ENCODE data around the gene RAB3A.
"Not testable (repeated sequence)": the region's sequence is repeated elsewhere in the genome, so short reads cannot be mapped to it uniquely, and the experiment has no call there.

The RAB3A gene

DNA sequence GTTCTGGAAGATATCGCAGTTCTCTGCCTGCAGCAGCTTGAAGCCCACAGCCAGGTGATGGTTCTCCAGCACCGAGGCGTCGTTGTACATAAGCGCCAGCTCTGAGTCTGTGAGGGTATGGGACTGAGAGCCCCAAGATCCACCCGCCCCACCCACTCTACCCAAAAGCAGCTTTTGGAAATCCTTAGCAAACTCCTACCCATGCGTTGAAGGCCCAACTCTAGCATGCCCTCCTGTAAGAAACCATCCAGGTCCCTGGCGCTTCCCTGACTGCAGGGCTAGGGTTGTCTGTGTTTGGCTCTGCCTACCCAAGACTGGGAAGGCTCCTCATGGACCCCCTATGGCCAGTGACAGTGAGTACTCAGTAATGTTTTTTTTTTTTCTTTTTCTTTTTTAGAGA, 12.9 kb upstream of the RAB3A start:
- Histone ChIP-seq H3K4me1 (ENCODE audit: insufficient read depth, low read length) (no peaks in the 10 kb centered on the region), H3K9ac (ENCODE audit: low read depth, low read length) (no peak overlapping the region), H3K36me3 (ENCODE audit: insufficient read depth, low read length) (no peaks in the 10 kb centered on the region), H3K9me3 (ENCODE audit: control insufficient read depth, insufficient read depth, low read length) (no peaks in the 10 kb centered on the region)

DNA sequence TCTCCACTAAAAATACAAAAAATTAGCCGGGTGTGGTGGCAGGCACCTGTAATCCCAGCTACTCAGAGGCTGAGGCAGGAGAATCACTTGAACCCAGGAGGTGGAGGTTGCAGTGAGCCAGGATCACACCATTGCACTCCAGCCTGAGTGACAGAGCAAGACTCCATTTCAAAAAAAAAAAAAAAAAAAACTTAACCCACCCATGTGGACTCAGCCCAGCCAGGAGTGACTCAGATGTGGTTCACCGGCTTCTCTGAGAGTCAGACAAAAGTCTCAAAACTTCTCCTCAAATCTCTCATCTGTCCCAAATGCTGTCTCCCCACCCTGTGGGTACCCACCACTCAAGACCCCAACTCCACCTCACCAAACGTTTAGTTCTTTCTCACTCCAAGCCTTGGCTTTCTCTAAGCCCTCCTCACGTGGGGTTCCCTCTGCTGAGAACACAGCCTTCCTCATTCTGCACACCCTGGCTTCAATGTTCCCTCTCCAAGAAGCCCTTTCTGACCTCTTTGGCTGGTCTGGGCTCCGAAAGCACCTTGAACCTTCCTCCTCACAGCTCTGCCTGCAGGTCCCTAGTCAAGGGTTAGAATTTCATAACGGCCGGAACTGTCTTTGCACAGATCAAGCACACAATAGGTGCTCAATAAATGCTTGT, 11.1 kb upstream of the RAB3A start:
- Histone ChIP-seq H3K9ac (ENCODE audit: low read depth, low read length) (no peak overlapping the region), H3K9me3 (ENCODE audit: control insufficient read depth, insufficient read depth, low read length) (no peaks in the 10 kb centered on the region), H3K4me1 (ENCODE audit: insufficient read depth, low read length) (no peaks in the 10 kb centered on the region), H3K36me3 (ENCODE audit: insufficient read depth, low read length) (no peaks in the 10 kb centered on the region)

DNA sequence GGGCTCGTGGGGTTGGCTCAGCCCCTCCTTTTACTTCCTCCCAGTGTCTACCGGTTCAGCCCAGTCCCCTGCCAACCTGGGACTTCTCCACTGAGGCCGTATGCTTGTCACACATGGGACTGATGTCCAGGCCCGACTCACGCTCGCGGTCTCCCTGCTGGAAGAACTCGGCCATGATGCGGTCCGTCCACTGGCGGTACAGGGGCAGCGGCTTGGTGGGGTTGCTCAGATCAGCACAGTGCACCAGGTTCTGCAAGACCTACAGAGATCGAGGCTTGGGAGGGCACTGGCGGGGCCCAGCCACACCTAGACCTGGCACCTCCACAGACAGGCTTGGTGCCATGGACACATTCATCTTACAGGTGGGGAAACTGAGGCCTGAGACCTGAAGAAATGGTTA, 7.8 kb upstream of the RAB3A start:
- Histone ChIP-seq H3K9me3 (ENCODE audit: control insufficient read depth, insufficient read depth, low read length) (no peaks in the 10 kb centered on the region), H3K36me3 (ENCODE audit: insufficient read depth, low read length) (no peaks in the 10 kb centered on the region), H3K4me1 (ENCODE audit: insufficient read depth, low read length) (no peaks in the 10 kb centered on the region), H3K9ac (ENCODE audit: low read depth, low read length) (no peak overlapping the region)

DNA sequence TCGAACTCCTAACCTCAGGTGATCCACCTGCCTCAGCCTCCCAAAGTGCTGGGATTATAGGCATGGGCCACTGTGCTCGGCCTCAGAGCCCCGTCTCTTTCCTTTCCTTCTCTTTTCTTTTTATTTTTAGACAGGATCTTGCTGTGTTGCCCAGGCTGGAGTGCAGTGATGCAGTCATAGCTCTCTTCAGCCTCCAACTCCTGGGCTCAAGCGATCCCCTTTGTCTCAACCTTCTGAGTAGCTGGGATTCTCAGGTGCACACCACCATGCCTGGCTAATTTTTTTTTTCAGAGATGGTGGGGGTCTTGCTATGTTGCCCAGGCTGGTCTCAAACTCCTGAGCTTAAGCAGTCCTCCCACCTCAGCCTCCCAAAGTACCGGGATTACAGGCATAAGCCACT, 6.1 kb upstream of the RAB3A start:
- H3K4me1 ChIP-seq (ENCODE audit: insufficient read depth, low read length); H3K9me3 ChIP-seq (ENCODE audit: control insufficient read depth, insufficient read depth, low read length); H3K36me3 ChIP-seq (ENCODE audit: insufficient read depth, low read length); H3K9ac ChIP-seq (ENCODE audit: low read depth, low read length): not testable (repeated sequence)

DNA sequence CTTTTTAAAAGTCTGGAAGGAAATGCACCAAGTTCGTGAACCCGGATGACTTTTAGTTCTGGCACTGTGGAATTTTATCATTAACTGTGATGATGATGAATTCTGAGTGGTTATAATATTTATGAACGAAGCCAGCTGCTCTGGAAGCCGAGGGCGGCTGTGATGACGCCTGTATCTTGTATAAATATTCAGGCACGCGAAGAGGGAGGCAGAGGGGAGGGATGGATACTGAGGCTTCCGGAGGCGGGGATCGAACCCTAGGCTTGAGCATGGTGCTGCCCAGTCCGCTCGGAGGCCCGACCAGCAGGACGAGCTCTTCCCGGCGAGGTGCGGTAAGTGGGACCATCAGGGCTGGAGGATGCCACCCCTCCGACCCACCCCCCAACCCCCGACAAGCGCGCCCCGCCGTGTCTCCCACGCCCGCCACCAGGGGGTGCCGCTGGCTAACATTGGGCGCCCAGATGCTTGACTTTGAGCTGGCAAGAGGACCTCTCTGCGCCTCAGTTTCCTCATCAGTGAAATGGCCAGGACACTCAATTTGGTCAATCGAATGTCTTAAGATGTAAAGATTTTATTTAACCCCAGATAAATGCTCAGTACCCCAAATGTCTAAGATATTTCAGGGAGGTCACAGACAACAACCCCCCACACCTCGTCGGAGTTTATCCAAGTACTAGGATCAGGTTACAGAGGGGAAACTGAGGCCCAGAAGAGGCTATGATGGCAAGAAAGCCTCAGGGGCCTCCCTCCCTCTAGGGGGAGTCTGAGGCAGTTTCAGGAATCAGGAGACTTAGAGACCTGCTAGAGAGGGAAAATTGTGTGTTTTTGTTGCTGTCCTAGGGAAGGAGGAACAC, 4.5 kb upstream of the RAB3A start:
- no peaks in the 10 kb centered on the region; the same call in 1 of the 2 replicates for H3K4me1 ChIP-seq (ENCODE audit: insufficient read depth, low read length)
- H3K36me3 ChIP-seq (ENCODE audit: insufficient read depth, low read length), result no peaks in the 10 kb centered on the region
- no peaks in the 10 kb centered on the region for H3K9me3 ChIP-seq (ENCODE audit: control insufficient read depth, insufficient read depth, low read length)
- H3K9ac ChIP-seq (ENCODE audit: low read depth, low read length), result peak overlapping the region; percentile 15; the same call in 1 of the 2 replicates

- Histone ChIP-seq H3K9ac (ENCODE audit: low read depth, low read length) (peak overlapping the region; percentile 78), H3K36me3 (ENCODE audit: insufficient read depth, low read length) (no peaks in the 10 kb centered on the region), H3K4me1 (ENCODE audit: insufficient read depth, low read length) (no peaks in the 10 kb centered on the region; the same call in 1 of the 2 replicates), H3K9me3 (ENCODE audit: control insufficient read depth, insufficient read depth, low read length) (no peaks in the 10 kb centered on the region)
Measured at GRCh38 chr19:18206018-18206417, 2.2 kb upstream of the RAB3A start.

DNA sequence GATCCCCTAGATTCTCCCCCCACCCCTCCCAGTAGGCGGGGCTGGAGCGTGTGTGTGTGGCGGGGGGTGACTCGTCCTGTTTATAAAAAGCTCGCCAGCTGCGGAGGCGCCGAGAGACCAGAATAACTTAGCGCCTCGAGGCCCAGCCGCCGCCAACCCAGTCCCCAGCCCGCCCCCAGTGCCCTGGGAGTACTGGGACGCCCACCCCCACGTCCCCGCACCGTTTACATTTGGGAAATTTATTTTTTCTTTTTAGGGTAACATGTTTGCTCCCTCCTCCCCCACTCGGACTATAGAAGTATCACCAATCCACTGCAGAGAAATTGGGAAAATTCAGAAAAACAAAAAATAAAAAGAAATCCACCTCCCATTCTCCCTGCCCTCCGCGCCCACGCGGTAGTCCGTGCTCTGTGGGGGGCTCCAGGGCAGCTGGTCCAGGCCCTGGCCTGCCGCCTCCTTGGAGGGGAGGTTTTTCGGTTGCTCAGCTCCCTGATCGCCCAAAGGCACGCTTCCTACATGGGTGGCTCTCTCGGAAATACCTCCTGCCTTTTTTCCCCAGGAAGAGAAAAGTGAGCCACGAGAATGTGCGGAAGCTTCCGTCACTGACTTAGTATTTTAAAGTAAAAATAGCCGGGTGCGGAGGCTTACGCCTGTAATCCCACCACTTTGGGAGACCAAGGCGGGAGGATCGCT, 1.5 kb upstream of the RAB3A start:
- no peaks in the 10 kb centered on the region for H3K36me3 ChIP-seq (ENCODE audit: insufficient read depth, low read length)
- H3K9ac ChIP-seq (ENCODE audit: low read depth, low read length), result peak overlapping the region; percentile 78
- no peaks in the 10 kb centered on the region for H3K9me3 ChIP-seq (ENCODE audit: control insufficient read depth, insufficient read depth, low read length)
- H3K4me1 ChIP-seq (ENCODE audit: insufficient read depth, low read length), result no peaks in the 10 kb centered on the region; the same call in 1 of the 2 replicates

DNA sequence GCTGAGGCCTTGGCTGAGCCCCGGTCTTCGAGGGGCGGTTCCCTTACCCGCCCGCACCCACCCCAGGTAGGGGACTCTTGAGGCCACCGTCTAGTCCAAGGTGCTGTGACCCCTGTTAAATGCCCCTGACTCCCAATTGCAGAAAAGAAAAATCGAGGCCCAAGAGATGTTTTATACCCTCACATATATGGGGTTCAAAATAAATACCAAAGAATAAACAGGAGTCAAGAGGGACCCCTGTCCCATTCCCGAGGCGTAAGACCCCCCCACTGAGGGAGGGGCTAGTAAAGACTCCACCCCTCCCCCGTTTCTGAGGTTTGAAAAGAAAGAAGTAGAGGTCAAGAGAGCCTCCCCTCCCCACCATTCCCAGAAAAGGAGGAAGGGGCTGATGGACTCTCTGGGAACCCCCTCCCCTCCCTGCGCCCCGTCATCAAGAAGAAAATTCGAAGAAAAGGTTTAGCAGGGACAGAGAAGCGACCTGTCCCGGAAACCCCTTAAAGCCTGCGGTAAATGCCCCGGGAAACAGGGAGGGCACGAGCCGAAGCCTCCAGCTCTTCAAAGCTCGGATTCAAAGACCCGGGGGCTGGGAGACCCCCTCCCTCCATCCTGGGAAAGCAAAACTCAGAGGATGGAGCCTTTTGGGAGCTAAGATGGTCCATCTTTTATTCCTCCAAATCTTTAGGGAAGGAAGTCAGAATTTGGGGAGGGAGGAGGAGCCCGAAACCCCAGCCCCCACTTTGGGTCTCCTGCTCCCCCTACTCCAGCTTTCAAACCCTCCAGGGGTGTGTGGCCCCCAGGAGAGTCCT, 755 bp upstream of the RAB3A start:
- Histone ChIP-seq H3K4me1 (ENCODE audit: insufficient read depth, low read length) (no peaks in the 10 kb centered on the region; the same call in 1 of the 2 replicates), H3K36me3 (ENCODE audit: insufficient read depth, low read length) (no peaks in the 10 kb centered on the region), H3K9me3 (ENCODE audit: control insufficient read depth, insufficient read depth, low read length) (no peaks in the 10 kb centered on the region), H3K9ac (ENCODE audit: low read depth, low read length) (peak overlapping the region; percentile 78)

DNA sequence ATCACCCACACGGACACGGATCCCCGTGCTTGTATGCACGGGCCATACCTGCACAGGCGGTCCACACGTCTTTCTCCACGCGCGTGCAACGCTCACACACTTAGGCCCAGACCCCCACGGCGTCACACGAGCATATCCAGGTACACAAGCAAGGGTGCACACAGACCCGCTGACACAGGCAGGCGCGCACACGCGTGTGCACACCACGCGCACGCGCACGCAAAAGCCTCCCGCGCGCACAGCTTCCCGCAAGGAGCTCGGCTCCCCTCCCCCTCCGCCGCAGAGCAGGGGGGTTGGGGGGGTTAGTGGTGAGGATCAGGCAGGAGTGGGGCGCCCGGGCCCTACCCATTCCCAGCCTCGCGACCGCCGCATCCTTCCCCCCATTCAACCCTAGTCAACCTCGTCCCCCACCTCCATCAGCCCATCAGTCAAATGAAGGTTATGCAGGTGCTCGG, 407 bp downstream of the RAB3A start:
- H3K9ac ChIP-seq (ENCODE audit: low read depth, low read length), result peak overlapping the region; percentile 89
- H3K4me1 ChIP-seq (ENCODE audit: insufficient read depth, low read length), result no peaks in the 10 kb centered on the region; the same call in 1 of the 2 replicates
- no peaks in the 10 kb centered on the region for H3K9me3 ChIP-seq (ENCODE audit: control insufficient read depth, insufficient read depth, low read length)
- no peaks in the 10 kb centered on the region for H3K36me3 ChIP-seq (ENCODE audit: insufficient read depth, low read length)

DNA sequence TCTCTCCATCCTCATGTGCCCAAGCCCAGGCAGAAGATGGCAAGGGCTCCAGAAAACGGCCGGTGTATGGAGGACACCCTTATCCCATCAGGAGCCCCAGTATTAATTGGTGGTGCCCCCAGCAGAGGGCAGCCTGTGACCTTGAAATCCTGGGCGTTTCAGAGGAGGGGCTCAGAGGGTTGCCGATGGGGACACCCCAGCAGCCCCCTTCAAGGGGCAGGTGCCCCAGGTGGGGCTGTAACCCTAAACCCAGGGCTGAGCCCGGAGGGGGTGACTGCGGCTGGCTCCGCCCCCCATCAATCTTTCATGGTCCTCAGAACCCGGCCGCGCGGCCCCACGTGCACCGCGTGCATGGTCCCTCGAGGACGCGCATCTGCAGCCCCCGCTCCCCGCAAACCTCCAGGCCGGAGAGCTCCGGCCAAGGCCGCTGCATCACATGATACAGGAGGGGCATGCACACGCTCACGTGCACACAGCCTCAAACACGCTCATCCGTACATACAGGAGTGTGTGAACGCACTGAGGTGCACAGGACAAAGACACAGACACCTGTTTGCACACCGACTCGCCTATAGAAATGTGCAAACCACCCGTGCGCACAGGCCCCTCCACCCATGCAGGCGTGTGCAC, 949 bp downstream of the RAB3A start:
- Histone ChIP-seq H3K36me3 (ENCODE audit: insufficient read depth, low read length) (no peaks in the 10 kb centered on the region; the same call in 1 of the 2 replicates), H3K9ac (ENCODE audit: low read depth, low read length) (peak overlapping the region; percentile 89), H3K4me1 (ENCODE audit: insufficient read depth, low read length) (no peaks in the 10 kb centered on the region; the same call in 1 of the 2 replicates), H3K9me3 (ENCODE audit: control insufficient read depth, insufficient read depth, low read length) (no peaks in the 10 kb centered on the region)

- no peaks in the 10 kb centered on the region for H3K9me3 ChIP-seq (ENCODE audit: control insufficient read depth, insufficient read depth, low read length)
- H3K4me1 ChIP-seq (ENCODE audit: insufficient read depth, low read length), result no peaks in the 10 kb centered on the region; the same call in 1 of the 2 replicates
- no peak overlapping the region for H3K9ac ChIP-seq (ENCODE audit: low read depth, low read length)
- H3K36me3 ChIP-seq (ENCODE audit: insufficient read depth, low read length), result no peaks in the 10 kb centered on the region; the same call in 1 of the 2 replicates
Measured at GRCh38 chr19:18202397-18202777, 1.5 kb downstream of the RAB3A start.

DNA sequence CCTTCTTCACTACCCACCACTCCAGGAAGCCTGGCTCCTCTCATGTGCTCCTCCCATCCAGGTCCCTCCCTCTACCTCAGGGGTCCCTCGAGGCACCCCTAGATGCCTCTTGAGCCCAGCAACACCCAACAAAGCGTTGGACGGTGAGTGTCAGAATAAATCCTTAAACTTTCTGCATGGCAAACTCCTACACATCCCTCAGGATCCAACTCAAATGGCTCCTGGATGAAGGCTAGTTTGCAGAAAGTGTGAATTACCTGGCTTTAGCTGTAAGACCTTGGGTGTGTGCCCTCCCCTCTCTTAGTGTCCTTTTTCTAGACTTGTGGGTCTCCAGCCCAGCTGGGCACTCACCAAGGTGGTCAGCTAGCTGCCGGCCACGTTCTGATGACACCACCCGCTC, 5.5 kb downstream of the RAB3A start:
- Histone ChIP-seq H3K9me3 (ENCODE audit: control insufficient read depth, insufficient read depth, low read length) (no peaks in the 10 kb centered on the region), H3K36me3 (ENCODE audit: insufficient read depth, low read length) (no peaks in the 10 kb centered on the region; the same call in 1 of the 2 replicates), H3K4me1 (ENCODE audit: insufficient read depth, low read length) (peaks cover 5% of the 10 kb centered on the region), H3K9ac (ENCODE audit: low read depth, low read length) (no peak overlapping the region)

DNA sequence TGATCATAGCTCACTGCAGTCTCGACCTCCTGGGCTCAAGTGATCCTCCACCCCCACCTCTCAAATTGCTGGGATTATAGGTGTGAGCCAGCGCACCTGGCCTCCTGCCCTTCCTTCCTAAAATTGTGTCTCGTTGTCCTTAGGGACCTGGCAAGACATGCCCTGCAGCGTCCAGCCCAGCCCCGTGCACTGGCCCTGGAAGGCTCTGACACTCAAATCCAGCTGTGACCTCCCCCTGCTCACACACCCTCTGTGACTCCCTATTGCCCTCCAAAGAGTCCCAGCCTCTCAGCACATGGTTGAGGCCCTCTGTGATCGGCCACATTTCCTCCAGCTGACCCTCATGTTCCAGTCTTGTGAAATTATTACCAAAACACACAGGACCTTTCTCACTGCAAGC, 5.9 kb downstream of the RAB3A start:
- H3K36me3 ChIP-seq (ENCODE audit: insufficient read depth, low read length), result no peaks in the 10 kb centered on the region; the same call in 1 of the 2 replicates

More for the DNA sequence above, 5.9 kb downstream of the RAB3A start:
- Histone ChIP-seq H3K9ac (ENCODE audit: low read depth, low read length) (no peak overlapping the region), H3K4me1 (ENCODE audit: insufficient read depth, low read length) (peaks cover 5% of the 10 kb centered on the region), H3K9me3 (ENCODE audit: control insufficient read depth, insufficient read depth, low read length) (no peaks in the 10 kb centered on the region)

Measured in ES-I3 (cell line).